ENCODE data around the gene TRAF2. TPM values are rescaled to one million over a fixed set of nuclear protein-coding genes. Genes with fewer than 3 reads are reported as not detected.

Gene TRAF2
- total RNA-seq, 2 donors from 2014 or later = 5.2 to 30.7 TPM

DNA sequence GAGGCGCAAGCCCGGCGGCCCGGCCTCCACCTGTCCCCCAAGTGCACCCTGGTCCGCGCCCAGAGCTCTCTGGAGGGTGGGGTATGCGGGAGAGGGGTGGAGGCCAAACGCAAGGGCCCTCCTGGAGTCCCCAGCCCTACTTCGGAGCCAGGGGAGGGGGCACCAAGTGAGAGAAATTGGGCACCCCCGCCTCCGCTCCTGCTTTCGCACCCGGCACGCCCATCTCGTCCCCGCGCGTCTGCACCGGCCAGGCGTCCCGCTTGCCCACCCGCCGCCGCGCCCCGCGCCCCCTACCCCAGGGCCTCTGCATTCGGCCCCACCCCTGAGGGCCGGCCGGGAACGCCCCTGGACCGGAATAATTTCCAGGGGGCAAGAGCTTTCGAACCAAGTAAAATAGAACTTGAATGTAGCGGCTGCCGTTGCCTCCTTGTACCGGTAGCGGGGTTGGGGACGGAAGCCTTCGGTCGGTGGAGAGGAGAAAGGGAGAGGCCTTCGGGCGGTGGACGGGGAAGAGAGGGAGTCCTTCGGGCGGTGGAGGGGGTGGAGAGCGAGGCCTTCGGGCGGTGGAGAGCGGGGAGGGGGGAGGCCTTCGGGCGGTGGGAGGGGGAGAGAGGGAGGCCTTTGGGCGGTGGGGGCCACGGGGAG lies 37.8 kb upstream of the TRAF2 start:
- H3K4me1 ChIP-seq = peaks cover 51% of the 10 kb centered on the region
- peak in 3 of 4 donors; percentile 44 to 60 (median 47) for DNase-seq
- peak overlapping the region; percentile 84 to 91 (median 89) for H3K27ac ChIP-seq
- H3K27me3 ChIP-seq = no peaks in the 10 kb centered on the region
- intact Hi-C loops (cut with DNase I) = no loop called here
- peak overlapping the region; percentile 40 to 72 for H3K4me3 ChIP-seq
- WGBS, 2 donors = 0 to 1% methylated on average over 15 to 51 of the region's 53 CpGs
- peak; percentile 17 for ATAC-seq
- no peak for TF ChIP-seq POLR2A (IDR thresholded peaks at IDR 0.05)
- TF ChIP-seq, protein P1, sequence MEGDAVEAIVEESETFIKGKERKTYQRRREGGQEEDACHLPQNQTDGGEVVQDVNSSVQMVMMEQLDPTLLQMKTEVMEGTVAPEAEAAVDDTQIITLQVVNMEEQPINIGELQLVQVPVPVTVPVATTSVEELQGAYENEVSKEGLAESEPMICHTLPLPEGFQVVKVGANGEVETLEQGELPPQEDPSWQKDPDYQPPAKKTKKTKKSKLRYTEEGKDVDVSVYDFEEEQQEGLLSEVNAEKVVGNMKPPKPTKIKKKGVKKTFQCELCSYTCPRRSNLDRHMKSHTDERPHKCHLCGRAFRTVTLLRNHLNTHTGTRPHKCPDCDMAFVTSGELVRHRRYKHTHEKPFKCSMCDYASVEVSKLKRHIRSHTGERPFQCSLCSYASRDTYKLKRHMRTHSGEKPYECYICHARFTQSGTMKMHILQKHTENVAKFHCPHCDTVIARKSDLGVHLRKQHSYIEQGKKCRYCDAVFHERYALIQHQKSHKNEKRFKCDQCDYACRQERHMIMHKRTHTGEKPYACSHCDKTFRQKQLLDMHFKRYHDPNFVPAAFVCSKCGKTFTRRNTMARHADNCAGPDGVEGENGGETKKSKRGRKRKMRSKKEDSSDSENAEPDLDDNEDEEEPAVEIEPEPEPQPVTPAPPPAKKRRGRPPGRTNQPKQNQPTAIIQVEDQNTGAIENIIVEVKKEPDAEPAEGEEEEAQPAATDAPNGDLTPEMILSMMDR (IDR thresholded peaks at IDR 0.05) = no peak
- H3K9me3 ChIP-seq = no peaks in the 10 kb centered on the region
- H3K36me3 ChIP-seq (replicated peaks in 1 of 2; ENCODE audit: insufficient read depth in 1 of 2, low read depth in 2 of 2) = no peaks in the 10 kb centered on the region

DNA sequence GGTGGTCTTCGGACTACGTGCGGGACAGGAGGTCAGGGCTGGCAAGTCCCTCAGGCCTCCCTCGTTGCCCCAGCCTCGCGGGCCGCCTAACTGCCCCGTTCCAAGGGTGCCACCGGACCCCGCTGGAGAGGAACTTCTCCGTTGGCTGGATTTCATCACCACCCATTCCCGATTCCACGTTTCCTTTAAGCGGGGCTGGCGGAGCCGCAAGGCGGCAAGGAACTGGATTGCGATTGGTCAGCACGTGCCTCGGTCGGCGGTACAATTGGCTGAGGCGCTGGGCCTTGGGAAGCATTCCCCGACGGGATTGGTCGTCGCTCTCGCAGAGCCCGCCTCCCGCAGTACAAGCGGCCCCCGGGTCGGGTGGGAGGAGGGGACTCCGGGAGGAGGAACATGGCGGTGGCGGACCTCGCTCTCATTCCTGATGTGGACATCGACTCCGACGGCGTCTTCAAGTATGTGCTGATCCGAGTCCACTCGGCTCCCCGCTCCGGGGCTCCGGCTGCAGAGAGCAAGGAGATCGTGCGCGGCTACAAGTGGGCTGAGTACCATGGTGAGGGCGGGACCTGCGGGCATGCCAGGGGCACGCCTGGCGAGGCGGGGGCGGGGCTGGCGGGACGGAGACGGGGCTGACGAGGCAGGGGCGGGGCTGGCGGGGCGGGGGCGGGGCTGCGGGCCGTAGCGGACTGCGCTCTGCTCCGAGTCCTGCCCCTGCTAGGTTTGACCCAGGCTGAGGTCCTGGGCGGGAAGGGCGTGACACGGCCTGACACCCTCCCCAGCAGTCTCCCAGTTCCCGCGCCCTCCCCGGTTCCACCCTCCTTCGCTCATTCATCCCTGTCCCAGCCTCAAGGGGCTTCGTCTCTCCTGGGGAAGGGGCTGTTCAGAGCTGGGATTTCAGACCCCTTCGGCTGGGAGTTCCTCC lies 37.0 kb upstream of the TRAF2 start, which contains the start of gene PHPT1:
PHPT1 (plus strand) TSS at position 372 of the 922 bp plus-strand sequence; CDS start at position 394, 22 bp downstream.
- intact Hi-C loops (cut with DNase I) = no loop called here
- TF ChIP-seq, protein P1 (IDR thresholded peaks at IDR 0.05) = no peak
- peak; percentile 65 to 94 (median 91) for TF ChIP-seq POLR2A (IDR thresholded peaks at IDR 0.05)

DNA sequence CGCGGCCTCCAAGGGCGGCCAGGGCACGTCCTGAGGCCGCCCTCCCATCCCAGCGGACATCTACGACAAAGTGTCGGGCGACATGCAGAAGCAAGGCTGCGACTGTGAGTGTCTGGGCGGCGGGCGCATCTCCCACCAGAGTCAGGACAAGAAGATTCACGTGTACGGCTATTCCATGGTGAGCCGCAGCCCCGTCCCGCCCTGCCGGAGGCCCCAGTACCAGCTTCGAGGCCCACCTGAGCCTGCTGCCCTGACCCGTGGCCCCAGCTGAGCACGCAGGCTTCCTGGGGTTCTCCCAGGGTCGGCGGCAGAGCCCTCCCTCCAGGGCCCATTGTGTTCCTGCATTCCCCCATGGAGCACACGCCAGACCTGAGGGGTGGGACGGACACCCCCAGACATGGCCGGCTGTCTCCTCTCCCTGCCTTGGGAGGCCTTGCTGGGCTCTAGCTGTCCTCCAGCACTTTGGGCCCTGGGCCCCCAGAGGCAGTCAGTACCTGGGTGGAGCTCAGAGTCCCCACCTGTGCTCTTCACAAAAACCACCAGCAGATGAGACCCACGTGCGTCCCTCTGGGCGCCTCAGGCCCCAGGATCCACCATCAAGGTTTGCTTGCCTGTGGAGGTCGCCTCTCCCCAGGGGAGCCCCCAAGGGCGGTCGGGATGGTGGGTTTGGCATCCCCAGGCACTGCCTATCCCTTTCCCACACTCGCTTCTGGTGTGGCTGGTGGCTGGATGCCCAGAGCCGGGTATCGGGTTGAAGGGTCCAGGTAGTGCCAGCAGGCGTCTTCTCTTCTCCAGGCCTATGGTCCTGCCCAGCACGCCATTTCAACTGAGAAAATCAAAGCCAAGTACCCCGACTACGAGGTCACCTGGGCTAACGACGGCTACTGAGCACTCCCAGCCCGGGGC lies 36.1 kb upstream of the TRAF2 start:
- 39 to 72% methylated on average over 8 to 40 of the region's 43 CpGs for WGBS, 2 donors
- DNase-seq = peak in 2 of 4 donors; percentile 28 to 50
- intact Hi-C loops (cut with DNase I) = loop anchor here (10.0 kb wide), 1 partner anchor 95 kb away; the partner anchor contains the start of genes C8G and FBXW5

More for the DNA sequence above, 37.0 kb upstream of the TRAF2 start, which contains the start of gene PHPT1:
- Histone ChIP-seq H3K27me3 (no peaks in the 10 kb centered on the region), H3K36me3 (replicated peaks in 1 of 2; ENCODE audit: insufficient read depth in 1 of 2, low read depth in 2 of 2) (no peaks in the 10 kb centered on the region), H3K27ac (peak within 1 kb of the TSS; percentile 84 to 91 (median 89)), H3K4me3 (peak within 1 kb of the TSS; percentile 40 to 72), H3K4me1 (peaks cover 43% of the 10 kb centered on the region), H3K9me3 (no peaks in the 10 kb centered on the region)
- 0% methylated on average over 14 to 51 of the region's 77 CpGs for WGBS, 2 donors
- DNase-seq (peak; percentile 98 to 99 (median 99)), ATAC-seq (peak; percentile 90)

More for the DNA sequence above, 36.1 kb upstream of the TRAF2 start:
- Histone ChIP-seq H3K9me3 (no peaks in the 10 kb centered on the region), H3K27me3 (no peaks in the 10 kb centered on the region), H3K4me1 (peaks cover 43% of the 10 kb centered on the region), H3K36me3 (replicated peaks in 1 of 2; ENCODE audit: insufficient read depth in 1 of 2, low read depth in 2 of 2) (no peaks in the 10 kb centered on the region), H3K4me3 (peak overlapping the region in 1 of 2 donors; percentile 38), H3K27ac (peak overlapping the region; percentile 84 to 91 (median 89))
- TF ChIP-seq POLR2A (IDR thresholded peaks at IDR 0.05) = no peak
- TF ChIP-seq, protein P1 (IDR thresholded peaks at IDR 0.05) = no peak
- ATAC-seq = no peak
